OCI-LY7 (cell line): ENCODE data around the gene SNX19. TPM values are rescaled to one million over a fixed set of nuclear protein-coding genes. Genes with fewer than 3 reads are reported as not detected.

Experiments
- BruUV-seq: library from RNA; stranded (reverse); fragments of 400-500 nt; replicated peaks from 2 replicates; lab custom pipeline; 2021; lab: Mats Ljungman, UMichigan
- CTCF ChIA-PET: fragments of 300-600 bp; sonication (Branson Sonifier 250); formaldehyde crosslinking; loops from one replicate; lab custom pipeline; 2022; ENCODE audit warnings: antibody characterized with exemption; ENCODE audit not compliant: unreplicated experiment; lab: Charles Lee
- POLR2A ChIA-PET: fragments of 300-600 bp; sonication (Branson Sonifier 250); formaldehyde crosslinking; loops from one replicate; lab custom pipeline; 2022; ENCODE audit warnings: antibody characterized with exemption; lab: Charles Lee
- DNase-seq: peaks from one replicate; pipeline ENCODE4 v3.0.0-alpha.2; 2015; ENCODE audit warnings: low spot score
- H2AFZ ChIP-seq: fragments of 200-600 bp; sonication (generic), shearing (Covaris generic); 2 replicates; pipeline ENCODE4 v1.6.1; 2014; ENCODE audit warnings: mild to moderate bottlenecking, antibody characterized with exemption, low read length, moderate library complexity
- H3K27ac ChIP-seq: fragments of 200-600 bp; sonication (generic); 2 replicates; pipeline ENCODE4 v1.5.1; 2014; ENCODE audit warnings: mixed run types, low read depth, mild to moderate bottlenecking, moderate library complexity, low read length, inconsistent platforms; ENCODE audit not compliant: poor library complexity, severe bottlenecking
- H3K36me3 ChIP-seq: fragments of 200-600 bp; sonication (generic); 2 replicates; pipeline ENCODE4 v1.6.1; 2014; ENCODE audit warnings: mild to moderate bottlenecking, antibody characterized with exemption, low read length, moderate library complexity, mixed read lengths; ENCODE audit not compliant: insufficient read depth
- H3K4me1 ChIP-seq: fragments of 200-600 bp; sonication (generic); 2 replicates; pipeline ENCODE4 v1.5.1; 2014; ENCODE audit warnings: mild to moderate bottlenecking, low read length; ENCODE audit not compliant: insufficient read depth, poor library complexity, severe bottlenecking
- H3K4me2 ChIP-seq: fragments of 200-600 bp; sonication (generic); 2 replicates; pipeline ENCODE4 v1.6.1; 2014; ENCODE audit warnings: mild to moderate bottlenecking, low read length
- H3K4me3 ChIP-seq: fragments of 200-600 bp; sonication (generic); 2 replicates; pipeline ENCODE4 v1.5.1; 2014; ENCODE audit warnings: mild to moderate bottlenecking, low read depth, low read length; ENCODE audit not compliant: poor library complexity, severe bottlenecking
- H3K79me2 ChIP-seq: fragments of 200-600 bp; sonication (generic); 2 replicates; pipeline ENCODE4 v1.6.1; 2016; ENCODE audit warnings: low read depth, mild to moderate bottlenecking, low read length, moderate library complexity, mixed read lengths; ENCODE audit not compliant: insufficient read depth
- H3K9me2 ChIP-seq: fragments of 200-600 bp; sonication (generic); 2 replicates; pipeline ENCODE4 v1.6.1; 2016; ENCODE audit warnings: mild to moderate bottlenecking, low read length, mixed read lengths; ENCODE audit not compliant: insufficient read depth
- H3K9me3 ChIP-seq: fragments of 200-600 bp; sonication (generic); 2 replicates; pipeline ENCODE4 v1.6.1; 2014; ENCODE audit warnings: mild to moderate bottlenecking, mixed run types, low read length, mixed read lengths
- H4K20me1 ChIP-seq: fragments of 200-600 bp; sonication (generic); 2 replicates; pipeline ENCODE4 v1.6.1; 2014; ENCODE audit warnings: mild to moderate bottlenecking, antibody characterized with exemption, low read length, moderate library complexity, mixed read lengths; ENCODE audit not compliant: insufficient read depth
- CTCF ChIP-seq: fragments of 200-600 bp; sonication (generic); conservative IDR thresholded peaks from 2 replicates; pipeline ENCODE4 v1.5.1; 2014; ENCODE audit warnings: mild to moderate bottlenecking, antibody characterized with exemption, low read length, moderate library complexity, mixed read lengths
- EZH2phosphoT487 ChIP-seq: fragments of 200-600 bp; sonication (generic); IDR thresholded peaks from 2 replicates; pipeline ENCODE4 v1.6.1; 2018; ENCODE audit warnings: low read depth, borderline replicate concordance, mild to moderate bottlenecking, mixed run types, antibody characterized with exemption, low read length, moderate library complexity, mixed read lengths
- intact Hi-C: fragments of 100-400 bp; cut with micrococcal nuclease; formaldehyde crosslinking; loops from one replicate; pipeline ENCODE4 v1.10.0; 2022; ENCODE audit not compliant: unreplicated experiment
- total RNA-seq, 2 experiments: library from RNA; depleted of rRNA in 1 of 2; stranded (reverse); fragments of >200 nt in 1 of 2; shearing (Covaris generic) in 1 of 2; gene quantifications; 2 replicates each; pipeline ENCODE4 v1.2.3, GENCODE V29; 2014 to 2022

The SNX19 gene
- total RNA-seq, 2 experiments from 2014 or later: 35.0 to 35.8 TPM

GRCh38 chr11:130874955-130875531 lies 41.2 kb downstream of the SNX19 start:
- ChIA-PET CTCF (no interaction called here), POLR2A (interaction anchor here (0.6 kb wide), 1 partner anchor 123 kb away, joined by 3 read pairs; no protein-coding TSS in a partner anchor)
- no TSS peak for BruUV-seq
- Histone ChIP-seq H3K9me2 (no peaks in the 10 kb centered on the region), H3K4me3 (no peak overlapping the region), H3K4me1 (no peaks in the 10 kb centered on the region), H3K36me3 (peaks cover 54% of the 10 kb centered on the region), H3K27ac (no peak overlapping the region), H3K9me3 (no peaks in the 10 kb centered on the region), H2AFZ (no peak overlapping the region), H4K20me1 (no peaks in the 10 kb centered on the region), H3K4me2 (no peak overlapping the region), H3K79me2 (no peaks in the 10 kb centered on the region)
- TF ChIP-seq EZH2phosphoT487 (no peak), CTCF (no peak)
- DNase-seq: no peak
- intact Hi-C loops: no loop called here

GRCh38 chr11:130874396-130874795 lies 41.9 kb downstream of the SNX19 start:
- no peak overlapping the region for H2AFZ ChIP-seq
- ChIA-PET POLR2A (interaction anchor here (0.6 kb wide), 1 partner anchor 122 kb away, joined by 3 read pairs; no protein-coding TSS in a partner anchor), CTCF (no interaction called here)
- DNase-seq: no peak
- H3K79me2 ChIP-seq: no peaks in the 10 kb centered on the region
- no peaks in the 10 kb centered on the region for H4K20me1 ChIP-seq
- no peaks in the 10 kb centered on the region for H3K9me3 ChIP-seq
- no TSS peak for BruUV-seq
- no peaks in the 10 kb centered on the region for H3K9me2 ChIP-seq
- TF ChIP-seq CTCF (no peak), EZH2phosphoT487 (no peak)
- no peak overlapping the region for H3K4me2 ChIP-seq
- peaks cover 47% of the 10 kb centered on the region for H3K36me3 ChIP-seq
- no peak overlapping the region for H3K27ac ChIP-seq
- intact Hi-C loops: no loop called here
- H3K4me3 ChIP-seq: no peak overlapping the region
- no peaks in the 10 kb centered on the region for H3K4me1 ChIP-seq

GRCh38 chr11:130873761-130874160 lies 42.5 kb downstream of the SNX19 start:
- BruUV-seq: no TSS peak
- peaks cover 41% of the 10 kb centered on the region for H3K36me3 ChIP-seq
- CTCF ChIA-PET: no interaction called here

More at GRCh38 chr11:130873761-130874160, 42.5 kb downstream of the SNX19 start:
- DNase-seq: no peak
- Histone ChIP-seq H3K9me2 (no peaks in the 10 kb centered on the region), H2AFZ (no peak overlapping the region), H3K79me2 (no peaks in the 10 kb centered on the region), H3K4me3 (no peak overlapping the region), H3K9me3 (no peaks in the 10 kb centered on the region), H3K4me1 (no peaks in the 10 kb centered on the region), H3K27ac (no peak overlapping the region), H3K4me2 (no peak overlapping the region), H4K20me1 (no peaks in the 10 kb centered on the region)
- intact Hi-C loops: no loop called here
- TF ChIP-seq CTCF (no peak), EZH2phosphoT487 (no peak)
- POLR2A ChIA-PET: no interaction called here
